Measurements from ENCODE around the gene CXCL17. TPM values are rescaled to one million over a fixed set of nuclear protein-coding genes. Genes with fewer than 3 reads are reported as not detected.

The CXCL17 gene
- polyA plus RNA-seq, 1 donor (not counting 4 experiments of a cell fraction or from before 2014, with no cell fraction given) = not detected

DNA sequence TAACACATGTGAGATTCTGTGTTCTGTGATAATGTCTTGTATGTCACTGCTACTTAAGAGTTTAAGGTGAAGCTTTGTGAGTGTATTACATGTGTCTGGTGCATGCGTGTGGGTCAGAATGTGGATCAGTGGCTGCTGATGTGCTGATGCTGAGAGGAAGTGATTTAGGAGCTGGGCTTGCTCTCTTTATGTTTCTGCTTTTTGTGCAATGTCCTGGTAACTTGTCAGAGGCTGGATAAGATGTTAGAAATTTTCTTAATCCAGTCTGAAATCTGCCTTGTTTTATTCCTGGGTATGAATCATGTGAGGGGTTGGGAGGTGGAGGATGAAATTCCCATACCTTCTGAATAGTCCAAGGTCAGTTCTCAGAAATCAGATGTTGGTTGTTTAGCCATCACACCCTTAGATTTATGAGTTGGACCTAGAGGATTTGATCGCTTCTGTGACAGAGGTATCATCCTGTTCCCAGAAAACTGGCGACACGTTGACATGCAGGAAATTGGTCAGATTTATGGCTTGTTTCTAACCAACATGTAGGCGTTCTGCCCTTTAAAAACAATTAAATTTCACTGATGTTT, 24.5 kb upstream of the CXCL17 start:
- Histone ChIP-seq H3K36me3 (ENCODE audit: control insufficient read depth in 2 of 2, extremely low read depth in 1 of 2, insufficient read depth in 2 of 2, low read length in 2 of 2) (no peaks in the 10 kb centered on the region), H3K4me3 (ENCODE audit: control insufficient read depth in 2 of 3, extremely low read depth in 1 of 3, insufficient read depth in 2 of 3, low read depth in 1 of 3, low read length in 3 of 3) (no peak overlapping the region), H3K4me2 (ENCODE audit: control insufficient read depth, extremely low read depth, insufficient read depth, low read depth, low read length) (no peak overlapping the region), H3K9ac (ENCODE audit: control insufficient read depth, extremely low read depth, insufficient read depth, low read length) (no peak overlapping the region), H3K4me1 (ENCODE audit: control insufficient read depth, extremely low read depth, insufficient read depth, low read length) (peaks cover 5% of the 10 kb centered on the region), H3K79me2 (ENCODE audit: control insufficient read depth, insufficient read depth, low read length) (no peaks in the 10 kb centered on the region), H3K9me1 (ENCODE audit: control insufficient read depth, extremely low read depth, insufficient read depth, low read length) (no peaks in the 10 kb centered on the region), H3K9me3 (ENCODE audit: control insufficient read depth, low read depth, low read length) (no peaks in the 10 kb centered on the region), H2AFZ (ENCODE audit: control insufficient read depth, low read length) (no peak overlapping the region), H3K27me3 (ENCODE audit: control insufficient read depth, extremely low read depth, insufficient read depth, low read length) (no peaks in the 10 kb centered on the region), H3K27ac (ENCODE audit: control insufficient read depth, insufficient read depth, low read length) (no peak overlapping the region), H4K20me1 (ENCODE audit: control insufficient read depth, extremely low read depth, insufficient read depth, low read length) (no peaks in the 10 kb centered on the region)
- dilution Hi-C loops (cut with MboI; ENCODE audit: extremely low pct_ligation_motif_present, low sequenced_read_pairs) = no loop called here
- TF ChIP-seq EZH2 (IDR thresholded peaks at IDR 0.05; ENCODE audit: low read length) = no peak
- TF ChIP-seq, protein P1, sequence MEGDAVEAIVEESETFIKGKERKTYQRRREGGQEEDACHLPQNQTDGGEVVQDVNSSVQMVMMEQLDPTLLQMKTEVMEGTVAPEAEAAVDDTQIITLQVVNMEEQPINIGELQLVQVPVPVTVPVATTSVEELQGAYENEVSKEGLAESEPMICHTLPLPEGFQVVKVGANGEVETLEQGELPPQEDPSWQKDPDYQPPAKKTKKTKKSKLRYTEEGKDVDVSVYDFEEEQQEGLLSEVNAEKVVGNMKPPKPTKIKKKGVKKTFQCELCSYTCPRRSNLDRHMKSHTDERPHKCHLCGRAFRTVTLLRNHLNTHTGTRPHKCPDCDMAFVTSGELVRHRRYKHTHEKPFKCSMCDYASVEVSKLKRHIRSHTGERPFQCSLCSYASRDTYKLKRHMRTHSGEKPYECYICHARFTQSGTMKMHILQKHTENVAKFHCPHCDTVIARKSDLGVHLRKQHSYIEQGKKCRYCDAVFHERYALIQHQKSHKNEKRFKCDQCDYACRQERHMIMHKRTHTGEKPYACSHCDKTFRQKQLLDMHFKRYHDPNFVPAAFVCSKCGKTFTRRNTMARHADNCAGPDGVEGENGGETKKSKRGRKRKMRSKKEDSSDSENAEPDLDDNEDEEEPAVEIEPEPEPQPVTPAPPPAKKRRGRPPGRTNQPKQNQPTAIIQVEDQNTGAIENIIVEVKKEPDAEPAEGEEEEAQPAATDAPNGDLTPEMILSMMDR (optimal IDR thresholded peaks at IDR 0.05 in 1 of 3, IDR thresholded peaks at IDR 0.05 in 1 of 3, conservative IDR thresholded peaks at IDR 0.05 in 1 of 3; ENCODE audit: extremely low read depth in 1 of 3, insufficient read depth in 2 of 3, low read length in 3 of 3) = no peak
- DNase-seq (ENCODE audit: low read depth, low spot score) (no peak), FAIRE-seq (no peak)

DNA sequence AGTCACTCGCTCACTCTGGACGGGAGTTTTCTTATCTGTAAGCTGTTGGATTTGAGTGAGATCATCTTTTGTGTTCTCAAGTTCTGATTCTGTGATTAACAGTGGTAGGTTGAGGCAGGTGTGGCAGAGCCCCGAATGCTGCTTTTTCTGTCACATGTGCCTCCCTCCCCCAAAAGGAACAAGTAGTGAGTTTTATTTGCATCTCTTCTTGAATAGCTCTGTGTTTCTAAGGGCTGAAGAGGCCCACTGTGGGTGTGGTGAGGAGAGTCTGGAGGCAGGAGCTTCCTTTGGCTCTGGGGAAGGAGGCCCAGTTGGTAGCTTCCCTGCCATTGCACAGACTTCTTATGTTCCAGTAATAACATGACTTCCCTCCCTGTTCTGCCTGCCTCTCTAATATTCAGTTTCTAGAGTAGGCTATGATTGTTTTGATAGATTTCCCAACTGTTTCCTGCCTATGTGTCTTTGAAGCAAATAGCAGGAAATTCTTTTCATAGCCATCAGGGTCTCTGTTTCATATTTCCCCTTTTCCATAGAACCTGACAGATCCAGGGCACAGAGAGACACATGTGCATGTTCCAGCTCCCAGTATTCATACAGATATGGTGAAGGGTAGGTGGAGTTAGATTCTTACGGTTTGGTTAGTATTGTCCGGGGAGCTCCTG, 23.9 kb upstream of the CXCL17 start:
- no peaks in the 10 kb centered on the region for H3K27me3 ChIP-seq (ENCODE audit: control insufficient read depth, extremely low read depth, insufficient read depth, low read length)
- peaks cover 5% of the 10 kb centered on the region for H3K4me1 ChIP-seq (ENCODE audit: control insufficient read depth, extremely low read depth, insufficient read depth, low read length)
- dilution Hi-C loops (cut with MboI; ENCODE audit: extremely low pct_ligation_motif_present, low sequenced_read_pairs) = no loop called here
- no peak overlapping the region for H3K9ac ChIP-seq (ENCODE audit: control insufficient read depth, extremely low read depth, insufficient read depth, low read length)
- no peak overlapping the region for H2AFZ ChIP-seq (ENCODE audit: control insufficient read depth, low read length)
- H3K4me2 ChIP-seq (ENCODE audit: control insufficient read depth, extremely low read depth, insufficient read depth, low read depth, low read length) = no peak overlapping the region
- H3K4me3 ChIP-seq (ENCODE audit: control insufficient read depth in 2 of 3, extremely low read depth in 1 of 3, insufficient read depth in 2 of 3, low read depth in 1 of 3, low read length in 3 of 3) = no peak overlapping the region
- no peak for TF ChIP-seq EZH2 (IDR thresholded peaks at IDR 0.05; ENCODE audit: low read length)
- TF ChIP-seq, protein P1 (optimal IDR thresholded peaks at IDR 0.05 in 1 of 3, IDR thresholded peaks at IDR 0.05 in 1 of 3, conservative IDR thresholded peaks at IDR 0.05 in 1 of 3; ENCODE audit: extremely low read depth in 1 of 3, insufficient read depth in 2 of 3, low read length in 3 of 3) = no peak
- no peaks in the 10 kb centered on the region for H3K9me3 ChIP-seq (ENCODE audit: control insufficient read depth, low read depth, low read length)
- no peak overlapping the region for H3K27ac ChIP-seq (ENCODE audit: control insufficient read depth, insufficient read depth, low read length)
- no peaks in the 10 kb centered on the region for H3K9me1 ChIP-seq (ENCODE audit: control insufficient read depth, extremely low read depth, insufficient read depth, low read length)
- no peaks in the 10 kb centered on the region for H3K79me2 ChIP-seq (ENCODE audit: control insufficient read depth, insufficient read depth, low read length)
- FAIRE-seq (no peak), DNase-seq (ENCODE audit: low read depth, low spot score) (no peak)
- no peaks in the 10 kb centered on the region for H4K20me1 ChIP-seq (ENCODE audit: control insufficient read depth, extremely low read depth, insufficient read depth, low read length)
- no peaks in the 10 kb centered on the region for H3K36me3 ChIP-seq (ENCODE audit: control insufficient read depth in 2 of 2, extremely low read depth in 1 of 2, insufficient read depth in 2 of 2, low read length in 2 of 2)

All from keratinocyte (primary cell).